ENCODE data around the gene PA2G4.

GRCh38 chr12:56082967-56083366 lies 21.4 kb upstream of the PA2G4 start:
- TF ChIP-seq CTCF (IDR thresholded peaks at IDR 0.05) (no peak), POLR2A (IDR thresholded peaks at IDR 0.05) (no peak)

All from heart left ventricle (tissue), 13 donors.